Endothelial cell (in vitro differentiated cells): ENCODE results near the gene HKDC1. TPM values are rescaled to one million over a fixed set of nuclear protein-coding genes. Genes with fewer than 3 reads are reported as not detected.

Experiments used
- DNase-seq: peaks from one replicate; pipeline ENCODE4 v3.0.0; 2021; ENCODE audit warnings: low spot score
- H3K27ac Mint-ChIP-seq: one replicate; pipeline ENCODE4 v1.8.0; 2021; ENCODE audit warnings: mixed read lengths, inconsistent platforms; ENCODE audit not compliant: unreplicated experiment
- H3K27me3 Mint-ChIP-seq: one replicate; pipeline ENCODE4 v1.8.0; 2021; ENCODE audit warnings: mild to moderate bottlenecking, moderate library complexity, mixed read lengths, inconsistent platforms; ENCODE audit not compliant: unreplicated experiment
- H3K36me3 Mint-ChIP-seq: one replicate; pipeline ENCODE4 v1.8.0; 2021; ENCODE audit warnings: mild to moderate bottlenecking, low read depth, mixed read lengths, inconsistent platforms; ENCODE audit not compliant: unreplicated experiment
- H3K4me1 Mint-ChIP-seq: one replicate; pipeline ENCODE4 v1.8.0; 2021; ENCODE audit warnings: mild to moderate bottlenecking, mixed read lengths, inconsistent platforms; ENCODE audit not compliant: unreplicated experiment
- H3K4me3 Mint-ChIP-seq: one replicate; pipeline ENCODE4 v1.8.0; 2021; ENCODE audit warnings: mild to moderate bottlenecking, mixed read lengths, inconsistent platforms; ENCODE audit not compliant: unreplicated experiment
- H3K9me3 Mint-ChIP-seq: one replicate; pipeline ENCODE4 v1.8.0; 2021; ENCODE audit warnings: mixed read lengths, inconsistent platforms; ENCODE audit not compliant: unreplicated experiment
- total RNA-seq: library from RNA; stranded (reverse); fragmentation: NEBNext Ultra II Directional; extraction: Animal tissue kit (Norgen Biotek cat#: 25700); gene quantifications from one replicate; pipeline ENCODE4 v1.2.1, GENCODE V29; 2021; ENCODE audit not compliant: unreplicated experiment
- TF ChIP-seq, protein P1 (sequence below): fragments of 200-600 bp; sonication (generic); IDR thresholded peaks from one replicate; pipeline ENCODE4 v1.5.0; 2021; ENCODE audit warnings: antibody characterized with exemption; ENCODE audit not compliant: unreplicated experiment

HKDC1 gene
- total RNA-seq, 1 donor from 2014 or later, result 0.31 TPM

DNA sequence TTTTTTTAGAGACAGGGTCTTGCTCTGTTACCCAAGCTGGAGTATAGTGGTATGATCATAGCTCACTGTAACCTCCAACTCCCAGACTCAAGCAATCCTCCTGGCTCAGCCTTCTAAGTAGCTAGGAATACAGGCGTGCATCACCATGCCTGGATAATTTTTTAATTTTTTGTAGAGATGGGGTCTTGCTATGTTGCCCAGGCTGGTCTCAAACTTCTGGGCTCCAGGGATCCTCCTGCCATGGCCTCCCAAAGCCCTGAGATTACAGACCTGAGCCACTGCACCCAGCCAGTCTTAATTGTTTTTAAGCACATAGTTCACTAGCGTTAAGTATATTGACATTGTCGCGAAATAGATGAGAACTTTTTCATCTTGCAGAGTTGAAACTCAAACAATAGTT lies 38.1 kb upstream of the HKDC1 start:
- no peaks in the 10 kb centered on the region for H3K9me3 Mint-ChIP-seq
- peaks cover 6% of the 10 kb centered on the region for H3K36me3 Mint-ChIP-seq
- H3K27me3 Mint-ChIP-seq, result no peaks in the 10 kb centered on the region
- H3K4me1 Mint-ChIP-seq, result peaks cover 30% of the 10 kb centered on the region
- DNase-seq, result no peak
- no peak overlapping the region for H3K4me3 Mint-ChIP-seq
- no peak overlapping the region for H3K27ac Mint-ChIP-seq
- TF ChIP-seq, protein P1, sequence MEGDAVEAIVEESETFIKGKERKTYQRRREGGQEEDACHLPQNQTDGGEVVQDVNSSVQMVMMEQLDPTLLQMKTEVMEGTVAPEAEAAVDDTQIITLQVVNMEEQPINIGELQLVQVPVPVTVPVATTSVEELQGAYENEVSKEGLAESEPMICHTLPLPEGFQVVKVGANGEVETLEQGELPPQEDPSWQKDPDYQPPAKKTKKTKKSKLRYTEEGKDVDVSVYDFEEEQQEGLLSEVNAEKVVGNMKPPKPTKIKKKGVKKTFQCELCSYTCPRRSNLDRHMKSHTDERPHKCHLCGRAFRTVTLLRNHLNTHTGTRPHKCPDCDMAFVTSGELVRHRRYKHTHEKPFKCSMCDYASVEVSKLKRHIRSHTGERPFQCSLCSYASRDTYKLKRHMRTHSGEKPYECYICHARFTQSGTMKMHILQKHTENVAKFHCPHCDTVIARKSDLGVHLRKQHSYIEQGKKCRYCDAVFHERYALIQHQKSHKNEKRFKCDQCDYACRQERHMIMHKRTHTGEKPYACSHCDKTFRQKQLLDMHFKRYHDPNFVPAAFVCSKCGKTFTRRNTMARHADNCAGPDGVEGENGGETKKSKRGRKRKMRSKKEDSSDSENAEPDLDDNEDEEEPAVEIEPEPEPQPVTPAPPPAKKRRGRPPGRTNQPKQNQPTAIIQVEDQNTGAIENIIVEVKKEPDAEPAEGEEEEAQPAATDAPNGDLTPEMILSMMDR, result no peak

DNA sequence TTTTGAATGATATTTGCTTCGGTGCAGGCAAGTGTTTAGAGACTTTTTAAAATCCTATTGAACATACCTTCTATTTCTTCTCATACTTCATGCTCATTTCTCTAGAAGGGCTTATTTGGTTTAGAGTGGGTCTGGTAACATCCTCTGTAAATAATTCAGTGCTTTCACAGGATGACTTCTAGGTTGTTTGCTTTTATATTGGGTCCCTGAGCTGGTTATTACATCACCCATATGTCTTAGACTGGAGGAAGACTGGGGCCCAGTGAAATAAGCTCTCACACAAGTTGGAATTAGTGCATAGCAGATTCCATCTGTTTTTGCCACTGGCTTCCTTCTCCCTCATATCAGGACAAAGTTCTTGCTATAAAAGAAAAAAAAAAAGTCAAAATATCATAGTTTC lies 33.6 kb upstream of the HKDC1 start:
- Mint-ChIP-seq H3K36me3 (peaks cover 19% of the 10 kb centered on the region), H3K27me3 (no peaks in the 10 kb centered on the region)
- TF ChIP-seq, protein P1, result no peak

DNA sequence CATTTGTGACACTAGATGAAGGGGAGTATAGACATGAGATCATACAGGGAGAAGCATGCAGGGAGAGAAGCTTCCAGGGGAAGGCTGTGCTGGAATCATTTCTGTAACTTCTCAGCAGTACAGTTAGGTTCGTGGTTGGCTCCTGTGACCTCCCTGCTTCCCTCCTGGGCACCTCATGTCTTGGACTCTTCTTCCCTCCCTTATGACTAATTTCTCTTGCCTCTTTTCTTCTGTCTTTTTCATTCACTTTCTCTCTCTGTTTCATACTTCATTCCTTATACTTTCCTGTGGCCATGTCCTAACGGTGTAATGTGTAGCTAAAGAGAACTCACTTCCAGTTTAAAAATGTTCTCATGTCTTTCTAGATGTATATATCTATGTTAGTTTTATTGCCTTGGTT lies 19.1 kb upstream of the HKDC1 start:
- Mint-ChIP-seq H3K27me3 (no peaks in the 10 kb centered on the region), H3K27ac (no peak overlapping the region), H3K36me3 (peaks cover 7% of the 10 kb centered on the region), H3K4me3 (no peak overlapping the region), H3K4me1 (no peaks in the 10 kb centered on the region), H3K9me3 (no peaks in the 10 kb centered on the region)
- no peak for DNase-seq
- TF ChIP-seq, protein P1, result no peak

More for the DNA sequence above, 33.6 kb upstream of the HKDC1 start:
- H3K9me3 Mint-ChIP-seq, result no peaks in the 10 kb centered on the region
- H3K4me3 Mint-ChIP-seq, result no peak overlapping the region
- peak overlapping the region; percentile 66 for H3K27ac Mint-ChIP-seq
- peaks cover 11% of the 10 kb centered on the region for H3K4me1 Mint-ChIP-seq
- no peak for DNase-seq

DNA sequence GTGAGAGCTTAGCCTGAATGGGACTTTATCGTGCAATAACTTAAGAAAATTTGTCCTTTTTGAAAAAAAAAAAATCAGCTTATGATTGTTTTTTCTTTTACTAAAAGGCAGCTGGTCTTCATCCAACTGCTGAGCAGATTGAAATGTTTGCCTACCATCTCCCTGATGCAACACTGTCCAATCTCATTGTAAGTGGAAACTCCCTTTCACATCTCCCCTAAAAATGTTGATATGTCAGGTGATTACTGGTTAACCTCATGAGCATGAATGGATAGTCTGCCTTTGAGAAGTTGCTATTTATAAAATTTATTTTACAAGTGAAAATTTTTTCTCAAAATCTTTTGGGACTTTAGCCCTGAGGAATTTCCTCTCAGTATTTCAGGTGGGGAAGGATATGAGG lies 17.8 kb upstream of the HKDC1 start:
- H3K4me1 Mint-ChIP-seq, result no peaks in the 10 kb centered on the region
- DNase-seq, result no peak
- H3K4me3 Mint-ChIP-seq, result no peak overlapping the region
- H3K9me3 Mint-ChIP-seq, result no peaks in the 10 kb centered on the region
- TF ChIP-seq, protein P1, result no peak
- peaks cover 12% of the 10 kb centered on the region for H3K36me3 Mint-ChIP-seq
- H3K27me3 Mint-ChIP-seq, result no peaks in the 10 kb centered on the region
- no peak overlapping the region for H3K27ac Mint-ChIP-seq

DNA sequence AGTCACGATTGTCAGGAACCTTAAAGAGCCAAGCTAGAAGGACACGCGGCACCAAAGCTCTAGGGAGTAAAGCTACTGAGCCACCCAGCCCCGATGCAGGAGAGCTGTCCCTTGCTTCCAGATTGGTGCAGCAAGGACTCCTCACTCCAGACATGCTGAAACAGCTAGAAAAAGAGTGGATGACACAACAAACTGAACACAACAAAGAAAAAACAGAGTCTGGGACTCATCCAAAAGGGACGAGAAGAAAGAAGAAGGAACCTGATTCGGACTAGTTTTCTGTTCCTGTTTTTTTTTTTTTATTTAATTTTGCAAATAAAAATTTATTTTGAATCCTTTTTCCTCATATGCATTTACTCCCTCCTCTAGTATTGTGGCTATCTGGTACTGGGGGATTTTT lies 11.4 kb upstream of the HKDC1 start:
- TF ChIP-seq, protein P1, result no peak
- Mint-ChIP-seq H3K9me3 (no peaks in the 10 kb centered on the region), H3K27ac (no peak overlapping the region), H3K4me1 (no peaks in the 10 kb centered on the region), H3K27me3 (peaks cover 3% of the 10 kb centered on the region), H3K36me3 (peaks cover 23% of the 10 kb centered on the region), H3K4me3 (peak overlapping the region; percentile 42)
- DNase-seq, result no peak
